ENCODE data around the gene CDC14A. TPM values are rescaled to one million over a fixed set of nuclear protein-coding genes. Genes with fewer than 3 reads are reported as not detected.

The CDC14A gene
- total and polyA plus RNA-seq, 2 of the 8 experiments (the other 6 are each of a cell fraction or from before 2014, with no cell fraction given), result 3.2 to 8.9 TPM

DNA sequence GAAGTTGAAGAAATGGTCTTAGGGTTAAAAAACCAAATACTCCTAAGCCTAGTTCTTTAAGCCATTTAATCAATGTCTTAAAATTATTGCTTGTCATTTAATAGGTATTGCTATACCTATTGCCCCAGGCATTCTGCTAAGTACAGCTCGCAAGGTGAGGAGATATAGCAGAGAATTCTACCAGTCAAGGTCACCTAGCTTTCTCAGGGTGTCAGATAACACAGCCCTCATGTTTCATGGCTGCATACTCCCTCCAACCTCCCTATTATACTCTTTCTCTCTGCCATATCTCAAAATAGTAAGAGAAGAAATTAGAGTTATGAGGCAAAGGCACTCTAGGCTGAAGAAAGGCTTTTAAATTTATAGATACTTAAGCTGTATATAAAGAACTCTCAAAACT, 117.3 kb downstream of the CDC14A start:
- Histone ChIP-seq H3K56ac (replicated peaks; ENCODE audit: insufficient read length, low read depth, low read length) (no peak overlapping the region), H3K9ac (replicated peaks in 1 of 4; ENCODE audit: extremely low read depth in 1 of 4, low read depth in 3 of 4, low read length in 3 of 4) (no peak overlapping the region), H4K20me1 (replicated peaks in 1 of 2; ENCODE audit: control insufficient read depth in 1 of 2, insufficient read depth in 2 of 2, low read length in 2 of 2) (no peaks in the 10 kb centered on the region), H4K91ac (replicated peaks; ENCODE audit: insufficient read length, low read length) (no peak overlapping the region), H3K23me2 (ENCODE audit: low read depth, low read length) (no peaks in the 10 kb centered on the region), H3K23ac (ENCODE audit: insufficient read length) (no peak overlapping the region), H2AFZ (ENCODE audit: low read length) (no peak overlapping the region), H2BK120ac (replicated peaks; ENCODE audit: low read depth, low read length) (no peak overlapping the region), H2BK20ac (ENCODE audit: low read length) (no peak overlapping the region), H2BK12ac (ENCODE audit: low read depth, low read length) (no peak overlapping the region), H3K14ac (ENCODE audit: insufficient read length) (no peak overlapping the region), H3K79me1 (ENCODE audit: low read depth, low read length) (no peaks in the 10 kb centered on the region), H3K9me3 (ENCODE audit: insufficient read depth in 2 of 2, low read depth in 1 of 2, low read length in 1 of 2) (no peaks in the 10 kb centered on the region), H3K4me3 (ENCODE audit: extremely low read depth in 1 of 4, insufficient read depth in 2 of 4, low read depth in 3 of 4, low read length in 4 of 4) (no peak overlapping the region), H3K36me3 (ENCODE audit: control insufficient read depth in 2 of 4, insufficient read depth in 4 of 4, low read length in 3 of 4) (no peaks in the 10 kb centered on the region; a peak in 2 of 8 replicates), H2BK5ac (ENCODE audit: low read depth, low read length) (no peak overlapping the region), H3K4me1 (replicated peaks in 1 of 4; ENCODE audit: control insufficient read depth in 3 of 4, insufficient read depth in 4 of 4, low read length in 3 of 4) (0 out of 7 replicates have a peak, but pooled peaks cover 0 to 2% (median 0%) of the 10 kb centered on the region in 4 experiments), H4K5ac (ENCODE audit: insufficient read length, low read depth, low read length) (no peak overlapping the region), H3K4me2 (ENCODE audit: insufficient read depth in 1 of 2, low read depth in 2 of 2, low read length in 2 of 2) (no peak overlapping the region), H3K27me3 (replicated peaks in 1 of 4; ENCODE audit: control insufficient read depth in 3 of 4, extremely low read depth in 1 of 4, insufficient read depth in 3 of 4, low read length in 3 of 4) (no peaks in the 10 kb centered on the region), H3K79me2 (ENCODE audit: control insufficient read depth in 1 of 2, insufficient read depth in 2 of 2, low read length in 2 of 2) (no peaks in the 10 kb centered on the region), H3K27ac (ENCODE audit: low read depth, low read length) (no peak overlapping the region), H2BK15ac (ENCODE audit: low read length) (no peak overlapping the region), H3K18ac (ENCODE audit: extremely low read depth, low read length) (no peak overlapping the region), H3K4ac (replicated peaks; ENCODE audit: insufficient read length, low read depth, low read length) (no peak overlapping the region), H2AK5ac (ENCODE audit: low read depth, low read length) (no peak overlapping the region), H4K8ac (ENCODE audit: extremely low read depth, insufficient read depth, low read length) (no peak overlapping the region)
- WGBS, 2 experiments (ENCODE audit: extremely low coverage in 1 of 2, insufficient coverage in 1 of 2, insufficient read length in 1 of 2, insufficient replicate concordance in 2 of 2, low coverage in 1 of 2, low lambda C conversion rate in 2 of 2, missing lambda C conversion rate in 1 of 2), result 87% methylated on average over 1 of the region's 1 CpG; no CpG with 5 or more reads in 1 of the 2 experiments
- POLR2A ChIA-PET (ENCODE audit: partially characterized antibody), result no interaction called here
- TF ChIP-seq EGR1 (IDR thresholded peaks at IDR 0.05; ENCODE audit: borderline replicate concordance, low read depth, low read length) (no peak), EZH2 (IDR thresholded peaks at IDR 0.05; ENCODE audit: low read depth, low read length, severe bottlenecking) (no peak), GTF2F1 (IDR thresholded peaks at IDR 0.05; ENCODE audit: borderline replicate concordance, low read depth, low read length) (no peak), POLR2AphosphoS5 (IDR thresholded peaks at IDR 0.05; ENCODE audit: low read depth, low read length) (no peak), KDM1A (IDR thresholded peaks at IDR 0.05; ENCODE audit: borderline replicate concordance, low read length) (no peak), SUZ12 (IDR thresholded peaks at IDR 0.05; ENCODE audit: low read length) (no peak), CBX8 (IDR thresholded peaks at IDR 0.05; ENCODE audit: borderline replicate concordance, low read depth, low read length) (no peak), JUND (IDR thresholded peaks at IDR 0.05; ENCODE audit: low read length) (no peak), RXRA (IDR thresholded peaks at IDR 0.05; ENCODE audit: insufficient read depth, low read depth, low read length) (no peak), SIRT6 (IDR thresholded peaks at IDR 0.05; ENCODE audit: low read length) (no peak), SP1 (IDR thresholded peaks at IDR 0.05; ENCODE audit: low read depth, low read length) (no peak), KDM4A (IDR thresholded peaks at IDR 0.05; ENCODE audit: low read depth, low read length, severe bottlenecking) (no peak), ZNF274 (IDR thresholded peaks at IDR 0.05; ENCODE audit: borderline replicate concordance, extremely low read depth, low read length) (no peak)
- TF ChIP-seq, protein P1, sequence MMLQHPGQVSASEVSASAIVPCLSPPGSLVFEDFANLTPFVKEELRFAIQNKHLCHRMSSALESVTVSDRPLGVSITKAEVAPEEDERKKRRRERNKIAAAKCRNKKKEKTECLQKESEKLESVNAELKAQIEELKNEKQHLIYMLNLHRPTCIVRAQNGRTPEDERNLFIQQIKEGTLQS (IDR thresholded peaks at IDR 0.05; ENCODE audit: insufficient read depth, low read depth, low read length), result no peak
- FAIRE-seq (no peak), DNase-seq (ENCODE audit: low read depth in 1 of 2, low spot score in 2 of 2) (no peak)
- CTCF ChIA-PET (ENCODE audit: partially characterized antibody), result interaction anchor here (1.0 to 1.5 kb wide), 3 partner anchors 10 to 849 kb away, joined by 3 to 5 read pairs (median 3); no protein-coding TSS in a partner anchor

All from H1 (cell line).